MM.1S (cell line): Measurements from ENCODE around the gene CCL24.
"Not testable (repeated sequence)": the region's sequence is repeated elsewhere in the genome, so short reads cannot be mapped to it uniquely, and the experiment has no call there.

ENCODE experiments used
- EZH2 ChIP-seq: fragments of 300-600 bp; sonication (generic); optimal IDR thresholded peaks from 2 replicates; pipeline ENCODE3; 2017; ENCODE audit warnings: low read depth, mild to moderate bottlenecking, antibody characterized with exemption, low read length, mixed read lengths
- EZH2phosphoT487 ChIP-seq: fragments of 300-600 bp; sonication (generic); IDR thresholded peaks from 2 replicates; pipeline ENCODE4 v1.6.1; 2018; ENCODE audit warnings: antibody characterized with exemption, low read length
- TF ChIP-seq, protein P1 (sequence below): fragments of 300-600 bp; sonication (generic); IDR thresholded peaks from 2 replicates; pipeline ENCODE4 v1.5.1; 2016; ENCODE audit warnings: antibody characterized with exemption, low read length, mixed read lengths

DNA sequence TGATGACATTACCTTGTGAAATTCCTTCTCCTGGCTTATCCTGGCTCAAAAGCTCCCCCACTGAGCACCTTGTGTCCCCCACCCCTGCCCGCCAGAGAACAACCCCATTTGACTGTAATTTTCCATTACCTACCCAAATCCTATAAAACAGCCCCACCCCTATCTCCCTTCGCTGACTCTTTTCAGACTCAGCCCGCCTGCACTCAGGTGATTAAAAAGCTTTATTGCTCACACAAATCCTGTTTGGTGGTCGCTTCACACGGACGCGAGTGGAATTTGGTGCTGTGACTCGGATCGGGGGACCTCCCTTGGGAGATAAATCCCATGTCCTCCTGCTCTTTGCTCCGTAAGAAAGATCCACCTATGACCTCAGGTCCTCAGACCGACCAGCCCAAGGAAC lies 34.6 kb downstream of the CCL24 start:
- TF ChIP-seq, protein P1, sequence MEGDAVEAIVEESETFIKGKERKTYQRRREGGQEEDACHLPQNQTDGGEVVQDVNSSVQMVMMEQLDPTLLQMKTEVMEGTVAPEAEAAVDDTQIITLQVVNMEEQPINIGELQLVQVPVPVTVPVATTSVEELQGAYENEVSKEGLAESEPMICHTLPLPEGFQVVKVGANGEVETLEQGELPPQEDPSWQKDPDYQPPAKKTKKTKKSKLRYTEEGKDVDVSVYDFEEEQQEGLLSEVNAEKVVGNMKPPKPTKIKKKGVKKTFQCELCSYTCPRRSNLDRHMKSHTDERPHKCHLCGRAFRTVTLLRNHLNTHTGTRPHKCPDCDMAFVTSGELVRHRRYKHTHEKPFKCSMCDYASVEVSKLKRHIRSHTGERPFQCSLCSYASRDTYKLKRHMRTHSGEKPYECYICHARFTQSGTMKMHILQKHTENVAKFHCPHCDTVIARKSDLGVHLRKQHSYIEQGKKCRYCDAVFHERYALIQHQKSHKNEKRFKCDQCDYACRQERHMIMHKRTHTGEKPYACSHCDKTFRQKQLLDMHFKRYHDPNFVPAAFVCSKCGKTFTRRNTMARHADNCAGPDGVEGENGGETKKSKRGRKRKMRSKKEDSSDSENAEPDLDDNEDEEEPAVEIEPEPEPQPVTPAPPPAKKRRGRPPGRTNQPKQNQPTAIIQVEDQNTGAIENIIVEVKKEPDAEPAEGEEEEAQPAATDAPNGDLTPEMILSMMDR, result not testable (repeated sequence)
- TF ChIP-seq EZH2, EZH2phosphoT487: not testable (repeated sequence)
